GM18909 (cell line): ENCODE measurements around the gene CHMP2A.
A peak's percentile ranks its signal among the peaks of the same experiment; 100 is the strongest.
"Not testable (repeated sequence)": the region's sequence is repeated elsewhere in the genome, so short reads cannot be mapped to it uniquely, and the experiment has no call there.

ENCODE experiments used
- ATAC-seq: cut with Tn5 transposase; IDR thresholded peaks from one replicate; pipeline ENCODE4 v1.9.1; 2021; ENCODE audit warnings: mild to moderate bottlenecking; ENCODE audit not compliant: unreplicated experiment, poor library complexity

The CHMP2A gene

GRCh38 chr19:58542641-58543372 lies 12.1 kb downstream of the CHMP2A start:
- ATAC-seq, result not testable (repeated sequence)

GRCh38 chr19:58539169-58539559 lies 15.7 kb downstream of the CHMP2A start:
- not testable (repeated sequence) for ATAC-seq

- ATAC-seq, result no peak
Measured at GRCh38 chr19:58538257-58539168, 16.4 kb downstream of the CHMP2A start.

GRCh38 chr19:58536852-58537798 lies 17.8 kb downstream of the CHMP2A start:
- ATAC-seq, result no peak

GRCh38 chr19:58535857-58536256 lies 19.0 kb downstream of the CHMP2A start:
- ATAC-seq, result no peak

GRCh38 chr19:58531034-58531840 lies 23.7 kb downstream of the CHMP2A start:
- ATAC-seq, result no peak

- ATAC-seq, result no peak
Measured at GRCh38 chr19:58529405-58529804, 25.5 kb downstream of the CHMP2A start.

- no peak for ATAC-seq
Measured at GRCh38 chr19:58522709-58523108, 32.2 kb downstream of the CHMP2A start.

- ATAC-seq, result no peak
Measured at GRCh38 chr19:58521651-58522050, 33.3 kb downstream of the CHMP2A start.

GRCh38 chr19:58520257-58520599 lies 34.7 kb downstream of the CHMP2A start:
- ATAC-seq, result no peak

GRCh38 chr19:58519355-58520256 lies 35.3 kb downstream of the CHMP2A start, which contains the start of gene ZBTB45:
TSS of gene ZBTB45 (minus strand) at chr19:58519810. CDS start at chr19:58517673, 2,137 bp downstream.
- ATAC-seq, result peak; percentile 83

GRCh38 chr19:58519087-58519354 lies 35.9 kb downstream of the CHMP2A start:
- ATAC-seq, result peak; percentile 2

- no peak for ATAC-seq
Measured at GRCh38 chr19:58518256-58519086, 36.4 kb downstream of the CHMP2A start.

GRCh38 chr19:58516964-58517833 lies 37.7 kb downstream of the CHMP2A start:
- no peak for ATAC-seq

GRCh38 chr19:58516246-58516836 lies 38.6 kb downstream of the CHMP2A start:
- ATAC-seq, result no peak

- ATAC-seq, result no peak
Measured at GRCh38 chr19:58515259-58515658, 39.6 kb downstream of the CHMP2A start.
